Measurements from ENCODE around the gene MAT1A. TPM values are rescaled to one million over a fixed set of nuclear protein-coding genes. Genes with fewer than 3 reads are reported as not detected.

MAT1A gene
- total RNA-seq, 1 experiment from 2014 or later: 2.1 TPM

DNA sequence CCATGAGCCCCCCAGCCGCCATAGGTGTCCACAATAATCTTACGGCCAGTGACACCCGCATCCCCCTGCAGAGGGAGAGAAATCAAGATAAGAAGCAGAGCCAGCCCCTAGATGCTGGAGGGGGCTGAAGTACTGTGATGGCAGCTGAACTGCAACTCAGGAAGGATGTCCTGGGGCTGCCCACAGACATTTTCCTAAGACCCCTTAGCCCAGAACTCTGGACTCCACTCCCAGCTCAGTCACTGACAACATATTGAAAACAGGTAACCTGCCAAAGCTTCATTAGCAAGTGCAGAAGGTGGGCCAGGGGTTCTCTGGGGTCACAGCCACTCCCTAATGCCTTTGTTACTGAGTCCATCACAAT, 14.3 kb downstream of the MAT1A start:
- WGBS (ENCODE audit: extremely low coverage, insufficient read length, low lambda C conversion rate): no CpG with 5 or more reads among the region's 3 CpGs
- Histone ChIP-seq H3K23me2 (ENCODE audit: insufficient read length, low read depth, low read length, poor library complexity, severe bottlenecking) (no peaks in the 10 kb centered on the region), H3K27ac (ENCODE audit: insufficient read length, low read depth, low read length) (no peak overlapping the region), H3K14ac (ENCODE audit: insufficient read depth, low read length) (no peak overlapping the region), H3K27me3 (ENCODE audit: insufficient read depth, low read length) (no peaks in the 10 kb centered on the region), H2AFZ (ENCODE audit: low read length) (no peak overlapping the region), H3K4ac (ENCODE audit: low read depth, low read length) (no peak overlapping the region), H3K4me1 (ENCODE audit: insufficient read depth, low read length) (no peaks in the 10 kb centered on the region), H4K8ac (replicated peaks; ENCODE audit: insufficient read length, low read depth, low read length) (no peak overlapping the region), H4K20me1 (ENCODE audit: control insufficient read depth, insufficient read depth, insufficient read length) (no peaks in the 10 kb centered on the region), H2BK5ac (ENCODE audit: insufficient read length, low read length) (no peak overlapping the region), H3K18ac (ENCODE audit: insufficient read length, low read depth, low read length) (no peak overlapping the region), H2BK20ac (ENCODE audit: low read depth, low read length, poor library complexity, severe bottlenecking) (no peak overlapping the region), H2BK12ac (ENCODE audit: insufficient read length, low read depth, low read length) (no peak overlapping the region), H3K9ac (ENCODE audit: extremely low read depth, insufficient read length, low read length) (no peak overlapping the region), H3K23ac (ENCODE audit: insufficient read length, low read depth, low read length) (no peak overlapping the region), H3K79me1 (ENCODE audit: insufficient read depth, low read depth, low read length, poor library complexity, severe bottlenecking) (no peaks in the 10 kb centered on the region), H3K4me2 (ENCODE audit: insufficient read depth, insufficient read length, low read length) (no peak overlapping the region), H4K5ac (ENCODE audit: insufficient read length, low read depth, low read length) (no peak overlapping the region), H3K79me2 (ENCODE audit: insufficient read depth, low read length) (no peaks in the 10 kb centered on the region), H3K56ac (ENCODE audit: insufficient read length, low read depth, low read length) (no peak overlapping the region), H3T11ph (ENCODE audit: low read length) (no peak overlapping the region), H2BK120ac (ENCODE audit: low read depth, low read length, poor library complexity, severe bottlenecking) (no peak overlapping the region), H2BK15ac (ENCODE audit: low read depth, low read length) (no peak overlapping the region), H2AK5ac (ENCODE audit: insufficient read length, low read length) (no peak overlapping the region), H4K91ac (ENCODE audit: insufficient read length, low read depth, low read length) (no peak overlapping the region), H3K9me3 (ENCODE audit: control insufficient read depth, low read depth, low read length) (no peaks in the 10 kb centered on the region)
- Mint-ChIP-seq H3K4me1 (peaks cover 4 to 8% of the 10 kb centered on the region in 2 experiments), H3K27ac (no peak overlapping the region), H3K9me3 (peaks cover 0 to 8% of the 10 kb centered on the region in 2 experiments; a peak in 2 of 5 replicates), H3K27me3 (ENCODE audit: low read depth) (peaks cover 8% of the 10 kb centered on the region), H3K4me3 (no peak overlapping the region), H3K36me3 (ENCODE audit: insufficient read depth in 1 of 3, low read depth in 3 of 3) (peaks cover 0 to 4% (median 2%) of the 10 kb centered on the region in 3 experiments; a peak in 1 of 7 replicates)
- no peak for TF ChIP-seq CTCF (conservative IDR thresholded peaks at IDR 0.05)
- DNase-seq: no peak

All from H9 (cell line).